Caco-2 (cell line): ENCODE measurements around the gene DPPA2. TPM values are rescaled to one million over a fixed set of nuclear protein-coding genes. Genes with fewer than 3 reads are reported as not detected.

Source experiments
- BruUV-seq: library from RNA; stranded (reverse); fragments of 400-500 nt; replicated peaks from 2 replicates; lab custom pipeline; 2021; lab: Mats Ljungman, UMichigan
- CTCF ChIA-PET: fragments of 300-600 bp; sonication (Branson Sonifier 250); formaldehyde crosslinking; loops from one replicate; lab custom pipeline; 2022; ENCODE audit warnings: antibody characterized with exemption; lab: Charles Lee
- POLR2A ChIA-PET: fragments of 300-600 bp; sonication (Branson Sonifier 250); formaldehyde crosslinking; loops from one replicate; lab custom pipeline; 2022; ENCODE audit warnings: antibody characterized with exemption; lab: Charles Lee
- DNase-seq, 2 experiments: peaks; one replicate each; pipeline versions ENCODE4 v3.0.0 to v3.0.0-alpha.2; 2020 to 2022
- H3K27me3 ChIP-seq: replicated peaks from 2 replicates; pipeline ENCODE4 v1.6.0; 2011; ENCODE audit warnings: low read length; ENCODE audit not compliant: control insufficient read depth, insufficient read depth
- H3K36me3 ChIP-seq: 2 replicates; pipeline ENCODE4 v1.5.1; 2011; ENCODE audit warnings: low read length; ENCODE audit not compliant: control insufficient read depth, insufficient read depth
- H3K4me1 ChIP-seq: fragments of 250-450 bp; sonication (Bioruptor Pico); 2 replicates; pipeline ENCODE4 v1.5.1; 2020; ENCODE audit warnings: mild to moderate bottlenecking
- H3K4me3 ChIP-seq: 2 replicates; pipeline ENCODE4 v1.5.1; 2011; ENCODE audit warnings: low read depth, mild to moderate bottlenecking, control low read depth, low read length
- H3K9me3 ChIP-seq: fragments of 250-450 bp; sonication (Bioruptor Pico); 2 replicates; pipeline ENCODE4 v1.5.1; 2020; ENCODE audit warnings: mild to moderate bottlenecking, moderate library complexity
- H3K27ac Mint-ChIP-seq: one replicate; pipeline ENCODE4 v1.8.0; 2022; ENCODE audit warnings: mixed read lengths; ENCODE audit not compliant: unreplicated experiment
- H3K27me3 Mint-ChIP-seq: one replicate; pipeline ENCODE4 v1.8.0; 2022; ENCODE audit warnings: mixed read lengths; ENCODE audit not compliant: insufficient read depth, unreplicated experiment
- H3K36me3 Mint-ChIP-seq: one replicate; pipeline ENCODE4 v1.8.0; 2022; ENCODE audit warnings: mild to moderate bottlenecking, mixed read lengths; ENCODE audit not compliant: insufficient read depth, unreplicated experiment
- H3K4me1 Mint-ChIP-seq: one replicate; pipeline ENCODE4 v1.8.0; 2022; ENCODE audit warnings: low read depth, mixed read lengths; ENCODE audit not compliant: unreplicated experiment
- H3K4me3 Mint-ChIP-seq: one replicate; pipeline ENCODE4 v1.8.0; 2022; ENCODE audit warnings: mild to moderate bottlenecking, moderate library complexity, mixed read lengths; ENCODE audit not compliant: unreplicated experiment
- H3K9me3 Mint-ChIP-seq: one replicate; pipeline ENCODE4 v1.8.0; 2022; ENCODE audit warnings: mixed read lengths; ENCODE audit not compliant: unreplicated experiment
- CTCF ChIP-seq, 2 experiments: fragments of 200-600 bp in 1 of 2; IDR thresholded peaks; 1 replicate in 1 of 2; 2 replicates in 1 of 2; pipeline versions ENCODE4 v1.5.1 to v1.8.0; 2011 to 2022; ENCODE audit warnings: antibody characterized with exemption in 1 of 2, control low read depth in 1 of 2, inconsistent platforms in 1 of 2, low read depth in 1 of 2, low read length in 1 of 2, mild to moderate bottlenecking in 1 of 2, moderate library complexity in 1 of 2; ENCODE audit not compliant: insufficient read depth in 1 of 2, severe bottlenecking in 1 of 2, unreplicated experiment in 1 of 2
- intact Hi-C: fragments of 100-400 bp; cut with micrococcal nuclease; formaldehyde crosslinking; loops from one replicate; pipeline ENCODE4 v1.10.0; 2022; ENCODE audit not compliant: unreplicated experiment
- total RNA-seq: library from RNA; stranded (reverse); gene quantifications from 2 replicates; pipeline ENCODE4 v1.2.3, GENCODE V29; 2022

DPPA2 gene
- total RNA-seq, 1 experiment from 2014 or later = not detected

GRCh38 chr3:109346770-109347295 lies 30.5 kb upstream of the DPPA2 start:
- H3K9me3 ChIP-seq = no peaks in the 10 kb centered on the region
- no peaks in the 10 kb centered on the region for H3K36me3 ChIP-seq
- TF ChIP-seq CTCF (IDR thresholded peaks at IDR 0.05; ENCODE audit: insufficient read depth in 1 of 2, low read depth in 1 of 2, low read length in 1 of 2, severe bottlenecking in 1 of 2, unreplicated experiment in 1 of 2) = no peak
- intact Hi-C loops = loop anchor here (1.0 kb wide), 1 partner anchor 72 kb away; no protein-coding TSS in a partner anchor
- no peaks in the 10 kb centered on the region for H3K36me3 Mint-ChIP-seq
- DNase-seq = no peak
- no peak overlapping the region for H3K4me3 Mint-ChIP-seq
- H3K27me3 ChIP-seq = no peaks in the 10 kb centered on the region
- no peaks in the 10 kb centered on the region for H3K4me1 ChIP-seq
- H3K27me3 Mint-ChIP-seq = no peaks in the 10 kb centered on the region
- H3K4me3 ChIP-seq = no peak overlapping the region
- POLR2A ChIA-PET = no interaction called here
- BruUV-seq = no TSS peak
- H3K27ac Mint-ChIP-seq = no peak overlapping the region
- CTCF ChIA-PET = no interaction called here
- no peaks in the 10 kb centered on the region for H3K4me1 Mint-ChIP-seq
- no peaks in the 10 kb centered on the region for H3K9me3 Mint-ChIP-seq

GRCh38 chr3:109346099-109346498 lies 29.8 kb upstream of the DPPA2 start:
- Mint-ChIP-seq H3K4me1 (no peaks in the 10 kb centered on the region), H3K27me3 (no peaks in the 10 kb centered on the region), H3K27ac (no peak overlapping the region), H3K36me3 (no peaks in the 10 kb centered on the region), H3K9me3 (no peaks in the 10 kb centered on the region), H3K4me3 (no peak overlapping the region)
- TF ChIP-seq CTCF (IDR thresholded peaks at IDR 0.05; ENCODE audit: insufficient read depth in 1 of 2, low read depth in 1 of 2, low read length in 1 of 2, severe bottlenecking in 1 of 2, unreplicated experiment in 1 of 2) = no peak
- ChIA-PET CTCF (no interaction called here), POLR2A (no interaction called here)
- no peaks in the 10 kb centered on the region for H3K36me3 ChIP-seq
- no peaks in the 10 kb centered on the region for H3K4me1 ChIP-seq
- no peak overlapping the region for H3K4me3 ChIP-seq
- no peak for DNase-seq
- intact Hi-C loops = loop anchor here (1.0 kb wide), 1 partner anchor 71 kb away; no protein-coding TSS in a partner anchor
- no peaks in the 10 kb centered on the region for H3K27me3 ChIP-seq
- BruUV-seq = no TSS peak
- no peaks in the 10 kb centered on the region for H3K9me3 ChIP-seq

GRCh38 chr3:109339714-109340648 lies 23.7 kb upstream of the DPPA2 start:
- Histone ChIP-seq H3K4me3 (no peak overlapping the region), H3K9me3 (no peaks in the 10 kb centered on the region), H3K4me1 (no peaks in the 10 kb centered on the region), H3K36me3 (no peaks in the 10 kb centered on the region), H3K27me3 (no peaks in the 10 kb centered on the region)
- Mint-ChIP-seq H3K27me3 (no peaks in the 10 kb centered on the region), H3K9me3 (peaks cover 10% of the 10 kb centered on the region), H3K4me3 (no peak overlapping the region), H3K36me3 (no peaks in the 10 kb centered on the region), H3K27ac (no peak overlapping the region), H3K4me1 (peaks cover 6% of the 10 kb centered on the region)
- BruUV-seq = no TSS peak
- POLR2A ChIA-PET = no interaction called here
- DNase-seq = no peak
- CTCF ChIA-PET = no interaction called here
- intact Hi-C loops = no loop called here
- TF ChIP-seq CTCF (IDR thresholded peaks at IDR 0.05; ENCODE audit: insufficient read depth in 1 of 2, low read depth in 1 of 2, low read length in 1 of 2, severe bottlenecking in 1 of 2, unreplicated experiment in 1 of 2) = no peak
